NCI-H510A treated with DMSO at 0.1 percent for 48 hours (cell line): ENCODE results near the gene TSC1.

ENCODE experiments used
- DNase-seq: peaks from one replicate; lab custom pipeline; 2025; lab: John Stamatoyannopoulos, UW

The TSC1 gene

DNA sequence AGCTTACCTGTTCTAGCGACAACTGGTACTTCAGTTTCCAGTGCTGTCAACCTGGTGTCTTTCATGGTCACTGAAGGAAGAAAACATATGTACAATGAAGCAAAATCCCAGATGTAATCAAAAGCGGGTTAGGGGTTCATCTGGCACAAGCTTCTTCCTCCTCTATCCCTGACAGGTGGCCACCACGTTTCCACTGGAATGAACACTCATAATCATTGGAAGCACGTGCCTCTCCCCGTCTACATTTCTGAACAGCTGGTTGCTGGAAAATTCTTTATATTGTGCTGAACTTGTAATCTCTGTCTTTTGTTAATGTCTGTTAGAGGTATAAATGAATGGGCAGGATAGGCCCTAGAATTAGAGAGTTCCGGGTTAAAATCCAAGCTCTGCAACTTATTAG lies 9.4 kb downstream of the TSC1 start:
- no peak for DNase-seq

DNA sequence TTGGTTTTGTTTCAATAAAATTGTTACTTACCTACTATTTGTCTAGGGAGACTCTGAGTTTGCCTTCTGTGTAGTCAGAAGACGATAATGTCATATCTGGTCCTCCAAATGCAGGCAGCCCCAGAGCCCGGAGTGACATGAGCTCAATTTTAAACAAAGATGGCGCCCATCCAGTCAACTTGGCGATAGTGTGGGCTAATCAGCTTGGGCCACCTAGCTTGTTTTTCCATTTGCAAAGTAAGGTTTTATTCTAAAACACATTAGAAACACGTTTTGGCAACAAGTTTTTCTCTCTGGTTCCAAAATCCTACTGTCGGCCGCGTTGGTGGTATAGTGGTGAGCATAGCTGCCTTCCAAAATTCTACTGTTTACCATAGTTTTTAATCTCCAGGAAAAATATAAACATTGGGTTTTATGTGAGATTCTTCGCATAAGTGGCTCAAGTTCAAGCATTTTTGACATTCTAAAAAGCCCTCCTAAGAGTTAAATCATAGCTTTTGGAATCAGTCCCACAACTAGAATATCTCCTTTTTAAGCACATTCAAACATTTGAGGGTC lies 13.2 kb downstream of the TSC1 start:
- no peak for DNase-seq

DNA sequence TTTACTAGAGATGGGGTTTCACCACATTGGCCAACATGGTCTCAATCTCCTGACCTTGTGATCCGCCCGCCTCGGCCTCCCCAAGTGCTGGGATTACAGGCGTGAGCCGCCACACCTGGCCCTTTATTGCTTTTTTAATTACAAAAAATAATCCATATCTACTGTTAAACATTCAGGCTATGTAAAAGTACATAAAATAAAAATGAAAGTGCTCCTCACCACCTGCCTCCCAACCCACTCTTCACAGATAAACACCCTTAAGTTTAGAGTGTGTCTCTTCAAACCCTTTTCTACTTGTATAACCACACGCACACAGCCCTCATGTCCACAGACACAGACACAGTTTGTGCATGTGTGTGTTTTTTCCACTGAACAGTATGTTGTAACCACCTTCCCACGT lies 16.7 kb downstream of the TSC1 start:
- no peak for DNase-seq

DNA sequence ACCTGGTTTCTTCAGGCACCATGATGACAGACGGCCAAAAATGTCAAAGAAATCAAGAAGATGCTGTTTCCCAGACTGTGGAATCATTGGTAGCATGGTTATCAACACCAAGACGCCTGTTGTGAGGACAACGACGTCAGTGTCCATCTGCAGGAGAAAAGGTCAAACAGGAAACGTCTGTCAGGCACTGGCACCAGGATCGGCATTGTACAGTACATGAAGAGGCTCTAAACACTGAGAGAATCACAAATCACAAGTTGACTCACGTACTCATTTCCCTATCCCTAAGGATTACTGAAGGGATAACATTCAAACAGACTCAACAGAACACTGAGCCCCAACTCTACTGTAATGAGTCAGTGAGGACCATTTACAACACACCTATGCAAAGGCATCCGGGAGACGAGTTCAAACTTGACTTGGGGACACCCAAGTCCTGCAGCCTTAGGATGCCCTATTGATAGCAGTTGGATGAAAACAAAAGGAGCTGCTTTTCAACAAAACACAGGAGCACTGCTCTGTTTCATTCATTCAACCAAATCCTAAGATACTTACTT lies 21.0 kb downstream of the TSC1 start:
- DNase-seq: no peak

DNA sequence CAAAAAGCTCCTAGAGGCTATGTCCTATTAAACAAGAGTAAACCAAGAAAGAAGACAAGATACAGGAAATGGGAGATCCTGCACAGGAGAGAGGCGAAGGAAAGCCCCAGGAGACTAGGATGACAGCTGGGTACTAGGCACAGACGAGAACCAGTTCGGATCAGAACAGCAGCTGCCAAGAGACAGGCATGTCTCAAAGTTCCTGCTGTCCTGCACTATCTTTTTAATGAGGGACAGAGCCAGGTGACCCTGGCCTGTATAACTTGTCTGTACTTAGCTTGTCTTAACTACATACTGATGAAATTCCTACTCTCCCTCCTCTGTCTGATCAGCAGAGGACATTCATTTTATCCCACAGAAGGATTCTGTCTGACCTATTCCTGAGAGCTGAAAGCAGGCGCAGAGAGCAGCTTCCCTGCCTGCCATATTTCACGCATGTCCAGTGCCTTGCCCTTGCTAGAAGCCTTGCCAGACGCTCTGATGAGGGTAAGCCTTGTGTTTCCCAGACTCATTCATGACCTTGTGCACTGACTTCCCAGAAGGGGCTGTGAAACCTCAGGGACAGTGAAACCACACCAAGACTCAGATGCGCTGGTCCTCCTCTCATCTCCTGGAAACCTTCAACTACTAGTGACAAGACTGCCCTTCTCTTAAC lies 24.7 kb downstream of the TSC1 start:
- DNase-seq: no peak

DNA sequence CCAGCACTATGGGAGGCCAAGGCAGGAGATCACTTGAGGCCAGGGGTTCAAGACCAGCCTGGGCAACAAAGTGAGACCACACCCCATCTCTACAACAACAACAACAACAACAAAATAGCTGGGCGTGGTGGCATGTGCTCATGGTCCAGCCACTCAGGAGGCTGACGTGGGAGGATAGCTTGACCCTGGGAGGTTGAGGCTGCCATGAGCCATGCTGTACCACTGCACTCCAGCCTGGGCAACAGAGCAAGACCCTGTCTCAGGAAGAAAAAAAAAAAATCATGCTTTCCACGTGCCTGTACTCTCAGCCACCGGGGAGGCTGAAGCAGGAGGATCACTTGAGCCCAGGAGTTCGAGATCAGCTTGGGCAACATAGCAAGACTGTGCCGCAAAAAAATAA lies 29.5 kb downstream of the TSC1 start:
- DNase-seq: no peak

DNA sequence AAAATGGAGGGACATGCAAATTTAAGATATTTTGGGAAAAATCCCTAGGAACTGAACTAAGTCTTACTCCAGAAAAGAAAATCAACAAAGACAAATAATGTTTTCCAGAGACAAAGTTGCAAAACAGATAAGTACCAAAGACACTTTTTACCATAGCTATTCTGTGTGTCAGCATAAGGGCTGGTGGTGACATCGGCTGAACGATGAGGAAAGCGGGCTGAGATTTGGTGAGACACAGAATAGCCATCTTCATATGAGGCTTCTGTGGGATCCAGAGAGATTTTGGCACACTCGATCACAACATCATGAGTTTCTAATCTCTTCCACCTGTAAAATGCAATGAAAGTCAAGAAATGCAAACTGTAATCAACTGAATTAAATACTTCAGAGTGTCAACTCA lies 32.3 kb downstream of the TSC1 start:
- DNase-seq: no peak

DNA sequence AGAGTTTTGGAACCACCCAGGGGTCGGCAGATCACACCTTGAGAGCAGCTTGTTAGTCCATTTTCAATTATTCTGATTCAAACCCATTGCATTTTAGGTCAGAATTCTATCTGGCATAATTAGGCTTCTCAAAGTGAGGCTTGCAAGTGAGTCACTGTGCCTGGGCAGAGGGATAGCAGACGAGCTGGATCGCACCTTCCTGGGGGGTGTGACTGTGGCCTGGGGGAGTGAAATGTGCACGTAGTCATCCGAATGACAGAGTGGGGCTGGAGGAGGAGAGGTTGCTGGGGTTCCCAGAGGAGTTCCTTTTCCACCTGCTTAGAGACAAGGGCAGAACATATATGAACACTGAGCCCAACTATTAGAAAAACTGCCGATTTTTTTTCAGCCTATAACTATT lies 34.0 kb downstream of the TSC1 start:
- no peak for DNase-seq

DNA sequence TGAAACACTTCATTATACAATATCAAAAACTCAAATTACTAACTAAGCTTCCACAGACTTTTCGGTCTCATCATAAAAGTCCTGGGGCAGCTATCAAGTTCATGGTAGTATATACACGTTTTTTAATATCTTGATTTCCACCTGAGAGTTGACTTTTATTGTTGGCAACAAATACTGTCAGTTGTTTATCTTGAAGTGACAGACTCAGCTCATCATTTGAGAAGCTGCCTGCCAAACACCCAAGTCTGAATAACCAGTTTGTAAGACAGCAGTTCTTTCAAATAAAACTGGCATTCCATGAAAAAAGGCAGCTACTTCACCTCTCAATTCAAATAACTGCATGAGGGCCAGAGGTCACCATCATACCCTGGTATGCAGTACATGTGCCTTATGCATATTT lies 35.1 kb downstream of the TSC1 start:
- no peak for DNase-seq

DNA sequence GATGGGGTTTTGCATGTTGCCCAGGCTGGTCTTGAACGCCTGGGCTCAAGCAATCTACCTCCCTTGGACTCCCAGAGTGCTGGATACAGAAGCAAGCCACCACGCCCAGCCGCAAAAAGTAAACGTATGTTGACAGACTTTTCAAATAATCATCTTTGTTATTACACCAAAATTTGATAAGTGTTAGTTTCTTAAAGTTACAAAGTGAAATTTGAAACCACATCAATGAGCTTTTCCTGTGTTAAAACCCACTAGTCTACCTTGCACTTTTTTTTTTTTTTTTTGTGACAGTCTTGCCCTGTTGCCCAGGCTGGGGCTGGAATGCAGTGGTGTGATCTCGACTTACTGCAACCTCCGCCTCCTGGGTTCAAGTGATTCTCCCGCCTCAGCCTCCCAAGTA lies 35.8 kb downstream of the TSC1 start:
- DNase-seq: no peak

DNA sequence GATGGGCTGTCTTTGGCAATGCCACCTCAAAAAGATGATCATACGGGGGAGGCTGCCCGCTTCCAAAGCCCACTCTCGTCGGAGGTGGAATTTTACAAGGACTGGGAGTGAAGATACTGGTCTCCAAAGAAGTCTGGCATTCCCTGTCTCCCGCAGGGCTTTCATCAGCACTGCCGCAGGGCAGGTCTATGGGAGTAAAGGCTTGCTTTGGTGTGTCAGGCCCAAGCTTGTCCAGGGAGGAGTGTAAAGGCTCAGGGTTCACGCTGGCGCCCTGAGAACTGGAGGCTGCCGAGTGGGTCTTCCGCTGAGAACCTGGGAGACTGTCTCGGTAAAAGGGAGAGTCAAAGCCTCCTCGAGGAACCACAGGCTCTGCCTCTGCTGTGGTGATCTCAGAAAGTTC lies 38.7 kb downstream of the TSC1 start:
- no peak for DNase-seq

DNA sequence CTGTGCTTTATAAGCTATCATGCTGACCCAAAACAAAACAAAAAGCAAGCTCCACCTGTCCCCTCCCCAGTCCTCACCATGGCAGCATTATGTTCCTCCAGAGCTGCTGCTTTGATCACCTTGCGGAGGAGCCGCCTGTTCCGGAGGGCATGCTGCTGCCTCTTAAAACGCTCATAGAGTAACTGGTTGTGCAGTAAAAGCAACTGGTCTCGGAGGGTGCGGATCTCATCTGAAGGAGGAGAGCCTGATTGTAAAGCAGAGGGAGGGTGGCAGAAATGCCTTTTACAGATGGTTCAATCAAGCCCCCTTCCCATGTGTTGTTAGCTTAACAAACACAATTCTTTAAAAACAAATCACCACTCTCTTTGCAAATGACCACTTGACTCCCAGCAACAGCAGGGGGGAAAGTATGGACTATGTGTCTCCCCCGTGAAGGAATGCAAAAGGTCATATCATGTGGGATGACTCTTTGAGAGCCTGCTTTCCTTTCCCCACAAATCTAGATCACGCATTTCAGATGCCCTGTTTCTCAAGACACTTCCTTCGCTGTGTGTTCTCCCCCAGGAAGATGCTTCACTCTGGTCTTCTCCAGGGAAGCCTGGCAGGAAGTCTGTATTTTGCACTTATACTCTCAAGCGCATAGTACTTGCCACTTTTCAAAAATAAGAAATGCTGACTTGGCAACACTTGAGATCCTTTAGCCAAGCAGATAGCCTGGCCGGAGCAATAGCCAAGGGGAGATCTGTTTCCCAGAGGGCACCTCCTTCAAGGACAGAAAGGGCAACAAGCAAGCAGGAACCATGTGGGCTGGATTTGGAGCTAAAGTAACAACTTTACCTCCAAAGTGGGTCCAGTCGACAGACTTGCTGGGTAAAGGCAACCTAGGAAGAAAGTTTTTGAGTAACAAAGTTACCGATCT lies 40.6 kb downstream of the TSC1 start:
- DNase-seq: no peak

DNA sequence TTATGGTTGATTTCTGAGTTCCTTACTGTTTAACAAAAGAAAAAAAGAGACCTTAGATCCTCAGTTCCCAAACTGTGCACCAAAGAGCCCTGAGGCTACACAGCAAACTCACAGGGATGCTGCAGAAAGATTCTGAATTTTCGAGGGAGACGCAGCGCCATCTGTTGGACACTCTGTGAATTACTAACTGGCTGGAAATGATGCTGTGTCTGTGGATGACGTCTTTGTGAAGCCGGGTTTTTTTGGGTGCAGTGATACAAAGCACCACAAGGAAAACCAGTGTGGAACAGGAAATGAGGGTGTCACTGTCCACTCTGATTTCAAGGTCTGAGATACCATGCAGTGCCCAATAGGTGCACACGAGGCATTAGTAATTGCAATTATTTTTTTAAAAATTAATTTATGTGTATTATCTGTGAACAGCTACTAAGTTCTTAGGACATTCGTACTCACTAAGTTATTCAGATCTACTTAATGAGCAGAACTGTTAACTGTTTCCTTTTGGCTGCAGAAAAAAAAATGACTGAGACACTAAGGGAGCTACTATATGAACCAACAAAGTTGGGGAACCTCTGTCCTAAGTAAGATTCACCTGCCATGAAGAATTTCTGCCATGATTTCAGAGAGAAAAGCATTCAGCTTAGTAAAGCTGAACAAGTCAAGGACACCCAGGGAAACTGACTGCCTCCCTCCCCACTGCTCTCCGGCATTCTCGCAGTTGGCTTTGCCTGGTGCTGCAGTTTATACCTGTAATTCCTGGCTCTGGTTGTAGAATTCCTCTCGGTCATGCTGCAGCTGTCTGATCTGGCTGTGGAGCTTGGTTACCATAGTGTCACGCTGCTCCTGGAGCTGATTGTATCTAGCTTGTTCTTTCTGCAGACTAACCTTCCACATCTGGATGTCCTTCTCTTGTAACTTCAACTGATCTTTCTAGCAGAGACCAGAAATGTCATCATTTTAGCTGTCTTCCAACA lies 42.3 kb downstream of the TSC1 start:
- peak; percentile 58 for DNase-seq

DNA sequence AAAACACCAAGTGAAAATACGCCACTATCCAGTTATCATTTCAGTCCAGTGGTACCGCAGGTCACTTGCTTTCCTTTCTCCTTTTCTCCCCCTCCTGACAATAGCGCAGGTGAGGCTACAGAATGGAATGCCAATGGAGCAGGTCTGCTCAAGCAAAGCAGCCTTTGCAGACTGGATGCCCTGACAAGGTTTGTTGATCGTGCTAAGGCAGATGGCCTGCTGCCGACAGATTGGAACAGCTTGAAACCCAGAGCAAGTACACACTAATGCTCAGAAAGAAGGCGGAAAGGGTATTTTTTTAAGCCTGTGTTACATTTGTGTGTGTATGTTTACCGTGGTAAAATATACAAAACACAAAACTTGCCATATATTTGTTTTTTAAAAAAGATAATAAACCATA lies 46.4 kb downstream of the TSC1 start:
- DNase-seq: no peak

DNA sequence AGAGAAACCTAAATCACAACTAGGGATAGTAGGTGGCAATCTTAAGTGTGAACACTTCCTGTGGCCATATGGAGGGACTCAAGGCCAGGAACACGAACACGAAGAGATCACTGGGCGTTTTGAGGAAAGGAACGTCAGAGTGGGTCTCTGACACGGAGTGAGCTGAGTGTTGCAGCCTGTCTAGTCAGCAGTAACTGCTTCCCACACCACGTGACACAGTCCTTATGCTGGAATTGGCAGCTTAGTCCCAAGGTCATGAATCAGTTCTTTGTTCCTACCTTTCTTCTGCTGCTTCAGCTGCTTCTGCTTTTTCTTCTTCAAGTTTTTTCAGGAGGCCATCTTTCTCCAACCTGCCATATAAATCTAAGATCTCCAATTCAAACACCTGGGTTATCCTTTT lies 47.5 kb downstream of the TSC1 start:
- no peak for DNase-seq

DNA sequence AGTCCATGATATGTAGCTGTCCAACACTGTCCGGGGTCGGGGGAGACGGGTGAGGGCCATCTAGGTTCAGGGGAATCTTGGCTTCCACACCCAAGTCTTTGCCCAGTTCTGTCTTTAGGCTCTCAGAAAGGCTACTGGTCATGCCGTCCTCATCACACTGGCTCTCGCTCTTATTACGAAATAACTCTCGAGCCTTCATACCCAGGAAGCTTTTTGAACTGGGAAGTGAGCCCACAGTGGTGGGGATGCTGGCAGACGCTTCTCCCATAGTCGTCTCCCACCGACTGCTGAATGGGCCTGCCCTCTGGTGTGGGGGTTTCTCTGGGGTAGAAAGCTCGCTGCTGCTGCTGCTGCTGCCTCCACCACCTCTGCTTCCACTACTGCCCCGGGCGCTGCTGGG lies 48.2 kb downstream of the TSC1 start:
- no peak for DNase-seq

DNA sequence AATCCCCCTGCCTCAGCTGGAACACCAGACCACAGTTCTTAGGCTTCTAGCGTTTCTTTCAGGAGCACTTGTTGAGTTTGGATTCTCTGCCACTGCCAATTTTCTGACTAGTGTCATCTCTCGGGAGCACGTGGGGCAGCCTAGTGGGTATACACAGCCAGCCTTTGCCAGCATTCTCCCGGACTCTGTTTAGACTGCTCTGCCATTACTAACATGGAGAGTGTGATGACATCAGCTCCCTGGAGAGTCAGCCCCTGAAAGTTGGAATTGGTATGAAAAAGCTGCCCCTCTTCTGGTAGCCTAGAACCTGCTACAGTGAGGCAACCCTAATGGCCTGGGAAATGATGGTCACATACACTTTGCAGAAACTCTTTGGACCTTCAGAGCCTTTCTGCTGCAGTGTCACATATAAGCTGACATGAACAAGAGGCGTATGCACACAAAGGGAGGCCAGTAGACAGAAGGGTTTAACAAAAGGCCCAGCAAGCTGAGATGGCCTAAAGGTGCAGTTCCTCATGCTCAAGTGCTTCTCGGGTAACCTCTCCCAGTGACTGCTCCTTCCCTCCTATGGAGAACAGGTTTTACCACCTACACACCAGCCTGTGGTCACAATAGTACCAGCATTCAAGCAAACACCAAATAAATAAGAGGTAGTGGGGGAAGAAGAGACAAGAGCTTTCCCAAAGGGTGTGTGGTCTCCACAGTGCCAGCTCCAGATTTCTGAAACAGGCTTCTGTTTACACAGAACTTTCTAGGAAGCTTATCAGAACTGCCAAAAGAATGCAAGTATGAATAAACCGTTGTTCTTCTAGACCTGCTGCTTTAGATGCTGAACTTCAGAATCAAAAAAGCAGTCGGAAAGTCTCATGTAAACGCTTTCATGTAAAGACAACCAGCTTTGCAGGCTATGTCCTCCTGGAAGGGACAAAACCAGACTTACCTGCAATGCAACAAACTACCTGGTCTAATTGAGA lies 49.3 kb downstream of the TSC1 start:
- peak; percentile 32 for DNase-seq

DNA sequence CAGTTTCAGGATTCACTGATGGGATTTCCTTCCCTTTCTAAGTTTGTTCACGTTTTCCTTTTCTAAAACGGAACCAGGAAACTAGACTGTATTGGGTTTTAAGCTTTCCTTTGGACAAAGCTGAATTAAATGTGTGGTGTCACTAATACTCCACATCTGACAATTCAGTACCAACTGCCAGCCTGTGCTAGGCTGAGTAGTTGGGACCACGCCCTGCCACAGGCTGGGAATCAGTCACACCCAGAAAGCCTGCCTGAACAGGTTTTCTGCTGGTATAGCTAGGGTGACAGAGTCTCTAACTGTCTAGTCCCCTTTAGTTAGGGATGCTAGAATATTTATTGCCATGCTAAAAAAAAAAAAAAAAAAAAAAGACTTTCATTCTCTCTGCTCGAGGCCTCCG lies 50.1 kb downstream of the TSC1 start:
- no peak for DNase-seq

DNA sequence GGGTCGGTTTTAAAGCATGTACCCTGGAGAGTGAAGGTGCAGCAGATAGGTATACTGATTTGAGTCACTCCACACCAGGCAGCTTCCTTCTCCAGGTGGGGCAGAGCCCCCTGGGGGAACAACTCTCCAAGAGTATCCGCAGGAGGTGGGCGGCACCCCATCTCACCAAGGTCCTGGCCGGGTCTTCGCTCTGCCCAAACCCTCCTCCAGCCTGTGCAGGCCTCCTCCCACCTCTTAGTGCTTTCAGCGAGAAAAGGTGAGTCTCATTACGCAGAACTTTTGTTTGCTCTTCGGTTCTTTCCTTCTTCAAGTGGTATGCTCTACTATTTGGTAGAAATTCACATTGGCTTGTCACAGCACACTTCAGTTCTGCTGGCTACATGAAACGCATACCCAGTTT lies 52.0 kb downstream of the TSC1 start:
- DNase-seq: peak; percentile 14

DNA sequence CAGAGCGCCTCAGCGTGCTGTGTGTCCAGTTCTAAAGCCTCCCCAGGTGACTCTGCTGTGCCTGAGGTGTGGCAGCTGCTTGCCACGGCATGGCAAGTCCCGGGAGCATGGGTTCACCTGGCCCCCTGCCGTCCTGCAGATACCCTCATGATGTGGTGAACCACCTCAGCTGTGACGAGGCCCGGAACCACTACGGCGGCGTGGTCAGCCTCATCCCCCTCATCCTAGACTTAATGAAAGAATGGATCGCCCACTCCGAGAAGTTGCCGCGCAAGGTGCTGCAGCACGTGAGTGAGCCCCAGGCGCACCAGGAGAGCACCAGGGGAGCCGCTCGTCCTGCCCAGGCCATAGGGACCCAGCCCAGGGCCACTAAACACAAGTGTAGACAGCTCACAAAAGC lies 56.3 kb downstream of the TSC1 start:
- no peak for DNase-seq
